Liver (tissue), 3 donors: Measurements from ENCODE around the gene IL1A.

Source experiments
- RAD21 ChIP-seq, 2 donors: IDR thresholded peaks; 2 replicates each; pipeline ENCODE4 v1.6.1; 2016; ENCODE audit warnings: antibody characterized with exemption in 2 of 2, mild to moderate bottlenecking in 2 of 2
- SP1 ChIP-seq: IDR thresholded peaks from 2 replicates; pipeline ENCODE4 v1.6.1; 2018; ENCODE audit warnings: antibody characterized with exemption, mild to moderate bottlenecking
- YY1 ChIP-seq: IDR thresholded peaks from 2 replicates; pipeline ENCODE4 v1.6.1; 2016; ENCODE audit warnings: antibody characterized with exemption, mild to moderate bottlenecking
- TF ChIP-seq, protein P1 (sequence below): fragments of 150-350 bp; IDR thresholded peaks from 2 replicates; pipeline ENCODE4 v1.5.1; 2017; ENCODE audit warnings: improper control_type of control experiment, low read depth, low read length; ENCODE audit not compliant: missing input control
- TF ChIP-seq, protein P2 (sequence below): IDR thresholded peaks from 2 replicates; pipeline ENCODE4 v1.6.1; 2016; ENCODE audit warnings: antibody characterized with exemption
- TF ChIP-seq, protein P3 (sequence below): IDR thresholded peaks from 2 replicates; pipeline ENCODE4 v1.6.1; 2016; ENCODE audit warnings: antibody characterized with exemption, mild to moderate bottlenecking
- TF ChIP-seq, protein P4 (sequence below): IDR thresholded peaks from 2 replicates; pipeline ENCODE4 v1.6.1; 2016; ENCODE audit warnings: antibody characterized with exemption
- donor health status: healthy.
- donor health status: healthy.

DNA sequence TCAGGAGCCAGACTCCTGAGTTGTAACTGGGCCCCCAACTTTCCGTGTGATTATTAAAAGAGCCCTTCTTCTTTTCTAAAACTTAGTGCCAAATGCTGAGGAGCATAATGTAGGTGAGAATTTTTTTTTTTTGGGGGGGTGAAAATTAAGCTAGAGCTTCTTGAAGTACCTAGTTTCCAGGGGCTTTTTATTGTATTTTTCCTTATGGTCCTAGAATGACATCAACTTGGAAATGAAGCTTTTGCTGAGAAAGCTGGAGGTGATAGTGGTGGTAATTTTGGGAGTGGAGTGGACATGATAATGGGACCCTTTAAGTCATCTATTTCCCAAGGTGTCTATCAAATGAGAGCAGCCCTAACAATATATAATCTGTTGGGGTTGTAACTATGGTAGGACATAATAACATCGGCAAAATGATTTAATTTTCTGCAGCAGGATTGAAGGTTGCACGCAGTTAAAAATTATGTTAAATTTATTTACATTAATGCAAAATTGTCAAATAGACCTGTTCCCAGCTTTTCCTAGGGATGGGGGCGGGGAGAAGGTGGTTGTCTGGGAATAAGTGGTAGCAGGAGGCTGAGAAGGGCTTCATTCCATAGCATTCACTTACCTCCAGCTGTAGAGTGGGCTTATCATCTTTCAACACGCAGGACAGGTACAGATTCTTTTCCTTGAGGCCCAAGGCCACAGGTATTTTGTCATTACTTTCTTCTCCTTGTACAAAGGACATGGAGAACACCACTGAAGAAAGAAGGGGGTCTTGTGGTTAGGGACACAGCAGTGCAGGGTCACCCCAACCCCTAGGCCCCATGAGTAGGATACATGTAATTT, 46.6 kb upstream of the IL1A start:
- TF ChIP-seq SP1 (no peak), RAD21 (IDR thresholded peaks at IDR 0.05) (no peak), YY1 (no peak)
- TF ChIP-seq, protein P1, sequence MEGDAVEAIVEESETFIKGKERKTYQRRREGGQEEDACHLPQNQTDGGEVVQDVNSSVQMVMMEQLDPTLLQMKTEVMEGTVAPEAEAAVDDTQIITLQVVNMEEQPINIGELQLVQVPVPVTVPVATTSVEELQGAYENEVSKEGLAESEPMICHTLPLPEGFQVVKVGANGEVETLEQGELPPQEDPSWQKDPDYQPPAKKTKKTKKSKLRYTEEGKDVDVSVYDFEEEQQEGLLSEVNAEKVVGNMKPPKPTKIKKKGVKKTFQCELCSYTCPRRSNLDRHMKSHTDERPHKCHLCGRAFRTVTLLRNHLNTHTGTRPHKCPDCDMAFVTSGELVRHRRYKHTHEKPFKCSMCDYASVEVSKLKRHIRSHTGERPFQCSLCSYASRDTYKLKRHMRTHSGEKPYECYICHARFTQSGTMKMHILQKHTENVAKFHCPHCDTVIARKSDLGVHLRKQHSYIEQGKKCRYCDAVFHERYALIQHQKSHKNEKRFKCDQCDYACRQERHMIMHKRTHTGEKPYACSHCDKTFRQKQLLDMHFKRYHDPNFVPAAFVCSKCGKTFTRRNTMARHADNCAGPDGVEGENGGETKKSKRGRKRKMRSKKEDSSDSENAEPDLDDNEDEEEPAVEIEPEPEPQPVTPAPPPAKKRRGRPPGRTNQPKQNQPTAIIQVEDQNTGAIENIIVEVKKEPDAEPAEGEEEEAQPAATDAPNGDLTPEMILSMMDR: no peak
- TF ChIP-seq, protein P2, sequence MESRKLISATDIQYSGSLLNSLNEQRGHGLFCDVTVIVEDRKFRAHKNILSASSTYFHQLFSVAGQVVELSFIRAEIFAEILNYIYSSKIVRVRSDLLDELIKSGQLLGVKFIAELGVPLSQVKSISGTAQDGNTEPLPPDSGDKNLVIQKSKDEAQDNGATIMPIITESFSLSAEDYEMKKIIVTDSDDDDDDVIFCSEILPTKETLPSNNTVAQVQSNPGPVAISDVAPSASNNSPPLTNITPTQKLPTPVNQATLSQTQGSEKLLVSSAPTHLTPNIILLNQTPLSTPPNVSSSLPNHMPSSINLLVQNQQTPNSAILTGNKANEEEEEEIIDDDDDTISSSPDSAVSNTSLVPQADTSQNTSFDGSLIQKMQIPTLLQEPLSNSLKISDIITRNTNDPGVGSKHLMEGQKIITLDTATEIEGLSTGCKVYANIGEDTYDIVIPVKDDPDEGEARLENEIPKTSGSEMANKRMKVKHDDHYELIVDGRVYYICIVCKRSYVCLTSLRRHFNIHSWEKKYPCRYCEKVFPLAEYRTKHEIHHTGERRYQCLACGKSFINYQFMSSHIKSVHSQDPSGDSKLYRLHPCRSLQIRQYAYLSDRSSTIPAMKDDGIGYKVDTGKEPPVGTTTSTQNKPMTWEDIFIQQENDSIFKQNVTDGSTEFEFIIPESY: no peak
- TF ChIP-seq, protein P3, sequence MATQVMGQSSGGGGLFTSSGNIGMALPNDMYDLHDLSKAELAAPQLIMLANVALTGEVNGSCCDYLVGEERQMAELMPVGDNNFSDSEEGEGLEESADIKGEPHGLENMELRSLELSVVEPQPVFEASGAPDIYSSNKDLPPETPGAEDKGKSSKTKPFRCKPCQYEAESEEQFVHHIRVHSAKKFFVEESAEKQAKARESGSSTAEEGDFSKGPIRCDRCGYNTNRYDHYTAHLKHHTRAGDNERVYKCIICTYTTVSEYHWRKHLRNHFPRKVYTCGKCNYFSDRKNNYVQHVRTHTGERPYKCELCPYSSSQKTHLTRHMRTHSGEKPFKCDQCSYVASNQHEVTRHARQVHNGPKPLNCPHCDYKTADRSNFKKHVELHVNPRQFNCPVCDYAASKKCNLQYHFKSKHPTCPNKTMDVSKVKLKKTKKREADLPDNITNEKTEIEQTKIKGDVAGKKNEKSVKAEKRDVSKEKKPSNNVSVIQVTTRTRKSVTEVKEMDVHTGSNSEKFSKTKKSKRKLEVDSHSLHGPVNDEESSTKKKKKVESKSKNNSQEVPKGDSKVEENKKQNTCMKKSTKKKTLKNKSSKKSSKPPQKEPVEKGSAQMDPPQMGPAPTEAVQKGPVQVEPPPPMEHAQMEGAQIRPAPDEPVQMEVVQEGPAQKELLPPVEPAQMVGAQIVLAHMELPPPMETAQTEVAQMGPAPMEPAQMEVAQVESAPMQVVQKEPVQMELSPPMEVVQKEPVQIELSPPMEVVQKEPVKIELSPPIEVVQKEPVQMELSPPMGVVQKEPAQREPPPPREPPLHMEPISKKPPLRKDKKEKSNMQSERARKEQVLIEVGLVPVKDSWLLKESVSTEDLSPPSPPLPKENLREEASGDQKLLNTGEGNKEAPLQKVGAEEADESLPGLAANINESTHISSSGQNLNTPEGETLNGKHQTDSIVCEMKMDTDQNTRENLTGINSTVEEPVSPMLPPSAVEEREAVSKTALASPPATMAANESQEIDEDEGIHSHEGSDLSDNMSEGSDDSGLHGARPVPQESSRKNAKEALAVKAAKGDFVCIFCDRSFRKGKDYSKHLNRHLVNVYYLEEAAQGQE: no peak
- TF ChIP-seq, protein P4, sequence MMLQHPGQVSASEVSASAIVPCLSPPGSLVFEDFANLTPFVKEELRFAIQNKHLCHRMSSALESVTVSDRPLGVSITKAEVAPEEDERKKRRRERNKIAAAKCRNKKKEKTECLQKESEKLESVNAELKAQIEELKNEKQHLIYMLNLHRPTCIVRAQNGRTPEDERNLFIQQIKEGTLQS: no peak
